ENCODE results near the gene SLC25A24. TPM values are rescaled to one million over a fixed set of nuclear protein-coding genes. Genes with fewer than 3 reads are reported as not detected.
"Not testable (repeated sequence)": the region's sequence is repeated elsewhere in the genome, so short reads cannot be mapped to it uniquely, and the experiment has no call there.

SLC25A24 gene
- polyA plus RNA-seq, 1 experiment: 50.5 TPM

- Histone ChIP-seq H3K4me3 (ENCODE audit: low read depth, low read length) (no peak overlapping the region), H3K27ac (ENCODE audit: low read depth, low read length) (no peak overlapping the region), H3K27me3 (ENCODE audit: control insufficient read depth, insufficient read depth, low read length) (peaks cover 28% of the 10 kb centered on the region), H3K9me3 (ENCODE audit: control insufficient read depth, insufficient read depth, low read length) (no peaks in the 10 kb centered on the region)
- ChIA-PET CTCF (no interaction called here), POLR2A (interaction anchor here (1.0 kb wide), 1 partner anchor 9 kb away, joined by 3 read pairs; the partner anchor contains the start of gene SLC25A24)
- DNase-seq (ENCODE audit: low read depth, low spot score): no peak
- TF ChIP-seq CTCF (IDR thresholded peaks at IDR 0.05; ENCODE audit: low read depth, low read length): no peak
Measured at GRCh38 chr1:108208724-108209446, 8.7 kb upstream of the SLC25A24 start.

- POLR2A ChIA-PET; CTCF ChIA-PET; H3K27me3 ChIP-seq (ENCODE audit: control insufficient read depth, insufficient read depth, low read length); DNase-seq (ENCODE audit: low read depth, low spot score); H3K4me3 ChIP-seq (ENCODE audit: low read depth, low read length); H3K9me3 ChIP-seq (ENCODE audit: control insufficient read depth, insufficient read depth, low read length); H3K27ac ChIP-seq (ENCODE audit: low read depth, low read length): not testable (repeated sequence)
Measured at GRCh38 chr1:108203582-108203981, 3.4 kb upstream of the SLC25A24 start.

- DNase-seq (ENCODE audit: low read depth, low spot score): no peak
- no peak overlapping the region for H3K27ac ChIP-seq (ENCODE audit: low read depth, low read length)
- CTCF ChIA-PET: interaction anchor here (2.3 kb wide), 1 partner anchor 10 kb away, joined by 10 read pairs; no protein-coding TSS in a partner anchor
- POLR2A ChIA-PET: interaction anchor here (0.6 kb wide), 1 partner anchor 62 kb away, joined by 7 read pairs; no protein-coding TSS in a partner anchor
- H3K4me3 ChIP-seq (ENCODE audit: low read depth, low read length): no peak overlapping the region
- H3K9me3 ChIP-seq (ENCODE audit: control insufficient read depth, insufficient read depth, low read length): no peaks in the 10 kb centered on the region; the same call in 1 of the 2 replicates
- no peaks in the 10 kb centered on the region for H3K27me3 ChIP-seq (ENCODE audit: control insufficient read depth, insufficient read depth, low read length)
- TF ChIP-seq CTCF (IDR thresholded peaks at IDR 0.05; ENCODE audit: low read depth, low read length): no peak
Measured at GRCh38 chr1:108201687-108202086, 1.5 kb upstream of the SLC25A24 start.

- no peak overlapping the region for H3K27ac ChIP-seq (ENCODE audit: low read depth, low read length)
- no peaks in the 10 kb centered on the region for H3K27me3 ChIP-seq (ENCODE audit: control insufficient read depth, insufficient read depth, low read length)
- TF ChIP-seq CTCF (IDR thresholded peaks at IDR 0.05; ENCODE audit: low read depth, low read length): peak; percentile 21; the same call in 1 of the 2 replicates
- ChIA-PET POLR2A (interaction anchor here (0.7 to 1.3 kb wide), 5 partner anchors 9 to 460 kb away, joined by 3 to 4 read pairs (median 3); partner anchors contain the start of genes EEIG2 and HENMT1), CTCF (interaction anchor here (0.9 to 2.3 kb wide), 9 partner anchors 11 to 446 kb away, joined by 3 to 10 read pairs (median 5); no protein-coding TSS in a partner anchor)
- peak; percentile 26 for DNase-seq (ENCODE audit: low read depth, low spot score)
- peak overlapping the region; percentile 89 for H3K4me3 ChIP-seq (ENCODE audit: low read depth, low read length)
- no peaks in the 10 kb centered on the region; the same call in 1 of the 2 replicates for H3K9me3 ChIP-seq (ENCODE audit: control insufficient read depth, insufficient read depth, low read length)
Measured at GRCh38 chr1:108200687-108201051, 526 bp upstream of the SLC25A24 start.

- Histone ChIP-seq H3K4me3 (ENCODE audit: low read depth, low read length) (peak overlapping the region; percentile 89), H3K9me3 (ENCODE audit: control insufficient read depth, insufficient read depth, low read length) (no peaks in the 10 kb centered on the region; the same call in 1 of the 2 replicates), H3K27ac (ENCODE audit: low read depth, low read length) (peak overlapping the region; percentile 83), H3K27me3 (ENCODE audit: control insufficient read depth, insufficient read depth, low read length) (no peaks in the 10 kb centered on the region)
- no peak for TF ChIP-seq CTCF (IDR thresholded peaks at IDR 0.05; ENCODE audit: low read depth, low read length)
- ChIA-PET POLR2A (no interaction called here), CTCF (interaction anchor here (2.3 kb wide), 1 partner anchor 12 kb away, joined by 10 read pairs; no protein-coding TSS in a partner anchor)
- DNase-seq (ENCODE audit: low read depth, low spot score): no peak
Measured at GRCh38 chr1:108199201-108199691, 897 bp downstream of the SLC25A24 start.

Measured in AG04450 (cell line).